ENCODE results near the gene HTRA1.

Gene HTRA1

GRCh38 chr10:122559228-122559627 lies 97.9 kb downstream of the HTRA1 start:
- no peak for DNase-seq

GRCh38 chr10:122560279-122560804 lies 99.0 kb downstream of the HTRA1 start, which contains the start of gene DMBT1:
DMBT1 (plus strand) TSS chr10:122560754; CDS start chr10:122560771, 17 bp downstream.
- DNase-seq: no peak

GRCh38 chr10:122561212-122561611 lies 99.9 kb downstream of the HTRA1 start:
- no peak for DNase-seq

- no peak for DNase-seq
Observed at GRCh38 chr10:122561792-122562191, 100.4 kb downstream of the HTRA1 start.
